Common myeloid progenitor, CD34-positive (primary cell): ENCODE measurements around the gene ACOXL.

ENCODE experiments used
- CTCF ChIA-PET: fragments of 350-600 bp; sonication (Branson Sonifier 250); formaldehyde crosslinking; loops from one replicate; lab custom pipeline; 2021; ENCODE audit warnings: antibody characterized with exemption; lab: Charles Lee
- POLR2A ChIA-PET: fragments of 350-600 bp; sonication (Branson Sonifier 250); formaldehyde crosslinking; loops from one replicate; lab custom pipeline; 2021; ENCODE audit warnings: antibody characterized with exemption; lab: Charles Lee
- DNase-seq, 3 donors: peaks; one replicate each; pipeline versions ENCODE4 v3.0.0 to v3.0.0-alpha.2; 2013
- H3K27ac ChIP-seq, 2 experiments: 1 replicate in 1 of 2; 2 replicates in 1 of 2; pipeline ENCODE4 v1.7.0; 2013; ENCODE audit warnings: inconsistent platforms in 2 of 2, low read length in 2 of 2, mild to moderate bottlenecking in 2 of 2, low read depth in 1 of 2, moderate library complexity in 1 of 2; ENCODE audit not compliant: severe bottlenecking in 2 of 2, insufficient read depth in 1 of 2, poor library complexity in 1 of 2
- H3K27me3 ChIP-seq, 5 experiments: replicated peaks in 2 of 5; 1 replicate in 3 of 5; 2 replicates in 2 of 5; pipeline versions ENCODE4 v1.6.1 to v1.7.0; 2013; ENCODE audit warnings: low read length in 4 of 5, mild to moderate bottlenecking in 2 of 5, moderate library complexity in 2 of 5, inconsistent platforms in 1 of 5; ENCODE audit not compliant: insufficient read depth in 5 of 5, control insufficient read depth in 4 of 5
- H3K36me3 ChIP-seq, 4 experiments: 1 replicate in 2 of 4; 2 replicates in 2 of 4; pipeline versions ENCODE4 v1.6.1 to v1.7.0; 2013; ENCODE audit warnings: low read length in 3 of 4, control low read depth in 1 of 4, mild to moderate bottlenecking in 1 of 4; ENCODE audit not compliant: control insufficient read depth in 4 of 4, insufficient read depth in 4 of 4
- H3K4me1 ChIP-seq, 4 experiments: 1 replicate in 3 of 4; 2 replicates in 1 of 4; pipeline versions ENCODE4 v1.6.1 to v1.7.1; 2013; ENCODE audit warnings: low read length in 3 of 4, mild to moderate bottlenecking in 3 of 4, control low read depth in 1 of 4, inconsistent platforms in 1 of 4, moderate library complexity in 1 of 4; ENCODE audit not compliant: control insufficient read depth in 4 of 4, insufficient read depth in 4 of 4; ENCODE audit errors: control extremely low read depth in 1 of 4
- H3K4me3 ChIP-seq, 7 experiments: 1 replicate in 4 of 7; 2 replicates in 3 of 7; pipeline versions ENCODE4 v1.5.1 to v1.7.0; 2013; ENCODE audit warnings: mild to moderate bottlenecking in 7 of 7, low read length in 6 of 7, moderate library complexity in 6 of 7, inconsistent platforms in 2 of 7, low read depth in 2 of 7, control low read depth in 1 of 7; ENCODE audit not compliant: insufficient read depth in 4 of 7, control insufficient read depth in 1 of 7; ENCODE audit errors: extremely low read depth in 1 of 7
- H3K9me3 ChIP-seq, 5 experiments: 1 replicate in 4 of 5; 2 replicates in 1 of 5; pipeline versions ENCODE4 v1.6.1 to v1.7.1; 2013; ENCODE audit warnings: low read length in 4 of 5, mild to moderate bottlenecking in 2 of 5, inconsistent platforms in 1 of 5, low read depth in 1 of 5, moderate library complexity in 1 of 5; ENCODE audit not compliant: control insufficient read depth in 4 of 5, insufficient read depth in 2 of 5; ENCODE audit errors: control extremely low read depth in 1 of 5
- WGBS: methylation state at CpG from one replicate; pipeline ENCODE4 v1.1.5; 2013; ENCODE audit not compliant: insufficient coverage; 5-methylcytosine and 5-hydroxymethylcytosine counted together

ACOXL gene

GRCh38 chr2:110770959-110771431, 38.6 kb downstream of the ACOXL start:
- WGBS, result 95% methylated on average over 7 of the region's 7 CpGs

GRCh38 chr2:110771547-110772382, 39.4 kb downstream of the ACOXL start:
- ChIA-PET CTCF (interaction anchor here (1.9 kb wide), 1 partner anchor 18 kb away, joined by 5 read pairs; no protein-coding TSS in a partner anchor), POLR2A (no interaction called here)
- peaks cover 0 to under 1% (median 0%) of the 10 kb centered on the region in 5 experiments for H3K9me3 ChIP-seq
- no peak overlapping the region for H3K27ac ChIP-seq
- H3K4me3 ChIP-seq, result no peak overlapping the region
- WGBS, result 85% methylated on average over 2 of the region's 5 CpGs
- peaks cover 0 to 2% (median 0%) of the 10 kb centered on the region in 4 experiments for H3K4me1 ChIP-seq
- no peaks in the 10 kb centered on the region for H3K36me3 ChIP-seq
- DNase-seq, result no peak
- H3K27me3 ChIP-seq, result no peaks in the 10 kb centered on the region

More at GRCh38 chr2:110770959-110771431, 38.6 kb downstream of the ACOXL start:
- H3K4me1 ChIP-seq, result peaks cover 0 to 2% (median 0%) of the 10 kb centered on the region in 4 experiments
- ChIA-PET POLR2A (interaction anchor here (0.5 kb wide), 1 partner anchor 290 kb away, joined by 3 read pairs; no protein-coding TSS in a partner anchor), CTCF (no interaction called here)
- no peaks in the 10 kb centered on the region for H3K36me3 ChIP-seq
- H3K27me3 ChIP-seq, result no peaks in the 10 kb centered on the region
- no peak overlapping the region for H3K27ac ChIP-seq
- DNase-seq, result no peak
- H3K9me3 ChIP-seq, result peaks cover 0 to 9% (median 0%) of the 10 kb centered on the region in 5 experiments
- no peak overlapping the region for H3K4me3 ChIP-seq

- DNase-seq, result no peak
- WGBS, result 86% methylated on average over 3 of the region's 6 CpGs
- POLR2A ChIA-PET, result no interaction called here
- Histone ChIP-seq H3K4me3 (no peak overlapping the region), H3K27ac (no peak overlapping the region), H3K36me3 (no peaks in the 10 kb centered on the region), H3K27me3 (no peaks in the 10 kb centered on the region), H3K9me3 (no peaks in the 10 kb centered on the region), H3K4me1 (peaks cover 0 to 2% (median 0%) of the 10 kb centered on the region in 4 experiments)
- CTCF ChIA-PET, result interaction anchor here (1.9 kb wide), 1 partner anchor 18 kb away, joined by 5 read pairs; no protein-coding TSS in a partner anchor
Observed at GRCh38 chr2:110772383-110772755, 40.0 kb downstream of the ACOXL start.

GRCh38 chr2:110773401-110773921, 41.1 kb downstream of the ACOXL start:
- no peak for DNase-seq
- POLR2A ChIA-PET, result no interaction called here
- H3K27me3 ChIP-seq, result peaks cover 0 to 2% (median 0%) of the 10 kb centered on the region in 5 experiments
- CTCF ChIA-PET, result interaction anchor here (1.0 to 1.9 kb wide), 2 partner anchors 12 to 19 kb away, joined by 3 to 5 read pairs; no protein-coding TSS in a partner anchor
- H3K4me3 ChIP-seq, result no peak overlapping the region
- H3K9me3 ChIP-seq, result no peaks in the 10 kb centered on the region
- no peak overlapping the region for H3K27ac ChIP-seq
- WGBS, result 99% methylated on average over 5 of the region's 6 CpGs
- H3K36me3 ChIP-seq, result no peaks in the 10 kb centered on the region
- H3K4me1 ChIP-seq, result peaks cover 0 to 2% (median 0%) of the 10 kb centered on the region in 4 experiments

GRCh38 chr2:110774701-110775100, 42.3 kb downstream of the ACOXL start:
- CTCF ChIA-PET, result no interaction called here
- Histone ChIP-seq H3K27ac (no peak overlapping the region), H3K4me3 (no peak overlapping the region), H3K36me3 (no peaks in the 10 kb centered on the region), H3K9me3 (no peaks in the 10 kb centered on the region), H3K4me1 (peaks cover 0 to 2% (median 0%) of the 10 kb centered on the region in 4 experiments), H3K27me3 (peaks cover 0 to 2% (median 0%) of the 10 kb centered on the region in 5 experiments)
- no peak for DNase-seq
- POLR2A ChIA-PET, result no interaction called here
- WGBS, result 86% methylated on average over 1 of the region's 2 CpGs

GRCh38 chr2:110777531-110778311, 45.3 kb downstream of the ACOXL start:
- H3K4me1 ChIP-seq, result no peaks in the 10 kb centered on the region
- H3K4me3 ChIP-seq, result no peak overlapping the region
- CTCF ChIA-PET, result no interaction called here
- POLR2A ChIA-PET, result no interaction called here
- H3K27ac ChIP-seq, result no peak overlapping the region
- H3K27me3 ChIP-seq, result peaks cover 0 to 5% (median 0%) of the 10 kb centered on the region in 5 experiments
- no peaks in the 10 kb centered on the region for H3K9me3 ChIP-seq
- no peak for DNase-seq
- WGBS, result 96% methylated on average over 7 of the region's 12 CpGs
- H3K36me3 ChIP-seq, result no peaks in the 10 kb centered on the region
